Caco-2 (cell line): ENCODE measurements around the gene VPS33A. TPM values are rescaled to one million over a fixed set of nuclear protein-coding genes. Genes with fewer than 3 reads are reported as not detected.

ENCODE experiments used
- BruUV-seq: library from RNA; stranded (reverse); fragments of 400-500 nt; replicated peaks from 2 replicates; lab custom pipeline; 2021; lab: Mats Ljungman, UMichigan
- CTCF ChIA-PET: fragments of 300-600 bp; sonication (Branson Sonifier 250); formaldehyde crosslinking; loops from one replicate; lab custom pipeline; 2022; ENCODE audit warnings: antibody characterized with exemption; lab: Charles Lee
- POLR2A ChIA-PET: fragments of 300-600 bp; sonication (Branson Sonifier 250); formaldehyde crosslinking; loops from one replicate; lab custom pipeline; 2022; ENCODE audit warnings: antibody characterized with exemption; lab: Charles Lee
- DNase-seq, 2 experiments: peaks; one replicate each; pipeline versions ENCODE4 v3.0.0 to v3.0.0-alpha.2; 2020 to 2022
- H3K27me3 ChIP-seq: replicated peaks from 2 replicates; pipeline ENCODE4 v1.6.0; 2011; ENCODE audit warnings: low read length; ENCODE audit not compliant: control insufficient read depth, insufficient read depth
- H3K36me3 ChIP-seq: 2 replicates; pipeline ENCODE4 v1.5.1; 2011; ENCODE audit warnings: low read length; ENCODE audit not compliant: control insufficient read depth, insufficient read depth
- H3K4me1 ChIP-seq: fragments of 250-450 bp; sonication (Bioruptor Pico); 2 replicates; pipeline ENCODE4 v1.5.1; 2020; ENCODE audit warnings: mild to moderate bottlenecking
- H3K4me3 ChIP-seq: 2 replicates; pipeline ENCODE4 v1.5.1; 2011; ENCODE audit warnings: low read depth, mild to moderate bottlenecking, control low read depth, low read length
- H3K9me3 ChIP-seq: fragments of 250-450 bp; sonication (Bioruptor Pico); 2 replicates; pipeline ENCODE4 v1.5.1; 2020; ENCODE audit warnings: mild to moderate bottlenecking, moderate library complexity
- H3K27ac Mint-ChIP-seq: one replicate; pipeline ENCODE4 v1.8.0; 2022; ENCODE audit warnings: mixed read lengths; ENCODE audit not compliant: unreplicated experiment
- H3K27me3 Mint-ChIP-seq: one replicate; pipeline ENCODE4 v1.8.0; 2022; ENCODE audit warnings: mixed read lengths; ENCODE audit not compliant: insufficient read depth, unreplicated experiment
- H3K36me3 Mint-ChIP-seq: one replicate; pipeline ENCODE4 v1.8.0; 2022; ENCODE audit warnings: mild to moderate bottlenecking, mixed read lengths; ENCODE audit not compliant: insufficient read depth, unreplicated experiment
- H3K4me1 Mint-ChIP-seq: one replicate; pipeline ENCODE4 v1.8.0; 2022; ENCODE audit warnings: low read depth, mixed read lengths; ENCODE audit not compliant: unreplicated experiment
- H3K4me3 Mint-ChIP-seq: one replicate; pipeline ENCODE4 v1.8.0; 2022; ENCODE audit warnings: mild to moderate bottlenecking, moderate library complexity, mixed read lengths; ENCODE audit not compliant: unreplicated experiment
- H3K9me3 Mint-ChIP-seq: one replicate; pipeline ENCODE4 v1.8.0; 2022; ENCODE audit warnings: mixed read lengths; ENCODE audit not compliant: unreplicated experiment
- CTCF ChIP-seq, 2 experiments: fragments of 200-600 bp in 1 of 2; IDR thresholded peaks; 1 replicate in 1 of 2; 2 replicates in 1 of 2; pipeline versions ENCODE4 v1.5.1 to v1.8.0; 2011 to 2022; ENCODE audit warnings: antibody characterized with exemption in 1 of 2, control low read depth in 1 of 2, inconsistent platforms in 1 of 2, low read depth in 1 of 2, low read length in 1 of 2, mild to moderate bottlenecking in 1 of 2, moderate library complexity in 1 of 2; ENCODE audit not compliant: insufficient read depth in 1 of 2, severe bottlenecking in 1 of 2, unreplicated experiment in 1 of 2
- intact Hi-C: fragments of 100-400 bp; cut with micrococcal nuclease; formaldehyde crosslinking; loops from one replicate; pipeline ENCODE4 v1.10.0; 2022; ENCODE audit not compliant: unreplicated experiment
- total RNA-seq: library from RNA; stranded (reverse); gene quantifications from 2 replicates; pipeline ENCODE4 v1.2.3, GENCODE V29; 2022

VPS33A gene
- total RNA-seq, 1 experiment from 2014 or later, result 36.5 TPM

GRCh38 chr12:122282061-122282460 lies 15.8 kb upstream of the VPS33A start:
- TF ChIP-seq CTCF (IDR thresholded peaks at IDR 0.05; ENCODE audit: insufficient read depth in 1 of 2, low read depth in 1 of 2, low read length in 1 of 2, severe bottlenecking in 1 of 2, unreplicated experiment in 1 of 2), result no peak
- Mint-ChIP-seq H3K27ac (no peak overlapping the region), H3K27me3 (no peaks in the 10 kb centered on the region), H3K4me3 (no peak overlapping the region), H3K36me3 (peaks cover 14% of the 10 kb centered on the region), H3K4me1 (peaks cover 10% of the 10 kb centered on the region), H3K9me3 (no peaks in the 10 kb centered on the region)
- DNase-seq, result no peak
- ChIA-PET POLR2A (no interaction called here), CTCF (no interaction called here)
- no peaks in the 10 kb centered on the region for H3K27me3 ChIP-seq
- intact Hi-C loops, result no loop called here
- BruUV-seq, result no TSS peak
- H3K4me3 ChIP-seq, result no peak overlapping the region
- no peaks in the 10 kb centered on the region for H3K9me3 ChIP-seq
- H3K4me1 ChIP-seq, result peaks cover 8% of the 10 kb centered on the region; the same call in 1 of the 2 replicates
- no peaks in the 10 kb centered on the region; the same call in 1 of the 2 replicates for H3K36me3 ChIP-seq

- peaks cover 43% of the 10 kb centered on the region for H3K36me3 Mint-ChIP-seq
- intact Hi-C loops, result no loop called here
- no peak overlapping the region for H3K4me3 Mint-ChIP-seq
- Histone ChIP-seq H3K4me1 (peaks cover 15% of the 10 kb centered on the region), H3K36me3 (no peaks in the 10 kb centered on the region; the same call in 1 of the 2 replicates), H3K9me3 (no peaks in the 10 kb centered on the region), H3K4me3 (no peak overlapping the region), H3K27me3 (no peaks in the 10 kb centered on the region)
- peaks cover 17% of the 10 kb centered on the region for H3K4me1 Mint-ChIP-seq
- H3K9me3 Mint-ChIP-seq, result no peaks in the 10 kb centered on the region
- H3K27me3 Mint-ChIP-seq, result no peaks in the 10 kb centered on the region
- no peak for TF ChIP-seq CTCF (IDR thresholded peaks at IDR 0.05; ENCODE audit: insufficient read depth in 1 of 2, low read depth in 1 of 2, low read length in 1 of 2, severe bottlenecking in 1 of 2, unreplicated experiment in 1 of 2)
- no peak for DNase-seq
- ChIA-PET CTCF (no interaction called here), POLR2A (no interaction called here)
- H3K27ac Mint-ChIP-seq, result no peak overlapping the region
- no TSS peak for BruUV-seq
These were observed 9.9 kb upstream of the VPS33A start for GRCh38 chr12:122276242-122276641.

GRCh38 chr12:122275459-122275858 lies 9.2 kb upstream of the VPS33A start:
- H3K27ac Mint-ChIP-seq, result peak overlapping the region; percentile 51
- H3K36me3 ChIP-seq, result no peaks in the 10 kb centered on the region; the same call in 1 of the 2 replicates
- DNase-seq, result no peak
- H3K27me3 ChIP-seq, result no peaks in the 10 kb centered on the region
- POLR2A ChIA-PET, result no interaction called here
- H3K4me3 ChIP-seq, result no peak overlapping the region
- H3K36me3 Mint-ChIP-seq, result peaks cover 51% of the 10 kb centered on the region
- peaks cover 17% of the 10 kb centered on the region for H3K4me1 Mint-ChIP-seq
- CTCF ChIA-PET, result no interaction called here
- no peaks in the 10 kb centered on the region for H3K9me3 Mint-ChIP-seq
- H3K9me3 ChIP-seq, result no peaks in the 10 kb centered on the region
- peaks cover 15% of the 10 kb centered on the region for H3K4me1 ChIP-seq
- no peak overlapping the region for H3K4me3 Mint-ChIP-seq
- BruUV-seq, result no TSS peak
- no peaks in the 10 kb centered on the region for H3K27me3 Mint-ChIP-seq
- TF ChIP-seq CTCF (IDR thresholded peaks at IDR 0.05; ENCODE audit: insufficient read depth in 1 of 2, low read depth in 1 of 2, low read length in 1 of 2, severe bottlenecking in 1 of 2, unreplicated experiment in 1 of 2), result no peak
- intact Hi-C loops, result no loop called here
